GM18868 (cell line): Measurements from ENCODE around the gene SLC7A8.

Experiments used
- ATAC-seq: cut with Tn5 transposase; IDR thresholded peaks from one replicate; pipeline ENCODE4 v1.9.1; 2021; ENCODE audit warnings: mild to moderate bottlenecking, moderate library complexity; ENCODE audit not compliant: unreplicated experiment

SLC7A8 gene

DNA sequence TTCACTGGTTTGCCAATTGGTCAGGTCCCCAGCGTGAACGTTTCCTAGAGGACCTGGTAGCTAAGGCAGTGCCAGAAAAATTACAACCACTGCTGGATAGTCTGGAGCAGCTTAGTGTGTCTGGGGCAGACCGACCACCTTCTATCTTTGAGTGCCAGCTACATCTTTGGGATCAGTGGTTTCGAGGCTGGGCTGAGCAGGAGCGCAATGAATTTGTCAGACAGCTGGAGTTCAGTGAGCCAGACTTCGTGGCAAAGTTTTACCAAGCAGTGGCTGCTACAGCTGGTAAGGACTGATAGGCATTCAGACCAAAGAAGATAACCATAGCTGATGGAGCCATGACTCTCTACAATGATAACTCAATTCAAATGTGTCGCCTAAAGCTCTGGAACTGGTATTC lies 85.7 kb downstream of the SLC7A8 start:
- no peak for ATAC-seq

- peak; percentile 88 for ATAC-seq
Observed at GRCh38 chr14:23095196-23096108, 88.0 kb downstream of the SLC7A8 start, which contains the start of gene C14orf119. C14orf119 (plus strand) TSS chr14:23095505; CDS start chr14:23097659, 2,154 bp downstream.

DNA sequence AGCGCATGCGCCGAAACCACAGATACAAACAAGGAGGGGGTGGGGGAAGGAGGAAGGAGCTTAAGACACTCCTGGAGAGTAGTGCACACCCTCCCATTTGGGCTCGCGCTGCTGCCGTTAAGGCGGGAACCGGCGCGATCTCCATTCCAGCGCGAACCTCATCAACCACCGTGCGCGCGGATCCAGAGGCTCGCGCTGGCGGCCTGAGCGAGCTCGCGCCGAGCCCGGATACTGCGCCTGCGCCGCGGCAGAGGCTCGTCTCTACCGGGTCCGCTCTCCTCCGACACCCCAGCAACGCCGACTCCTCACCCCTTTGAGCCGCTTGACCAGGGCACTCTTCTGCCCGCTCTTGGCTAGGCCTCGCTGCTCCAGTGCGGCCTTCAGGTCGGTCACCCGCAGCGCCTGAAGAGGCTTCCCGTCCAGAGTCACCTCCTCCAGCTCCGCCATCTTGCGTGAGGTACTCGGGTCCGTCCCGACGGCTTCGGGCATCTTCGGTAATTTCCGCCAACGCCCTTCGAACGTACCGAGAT lies 88.7 kb downstream of the SLC7A8 start, which contains the start of gene ACIN1:
ACIN1 (minus strand) TSS at position 471 of the 530 bp plus-strand sequence; CDS start at position 447, 24 bp downstream.
- ATAC-seq: peak; percentile 24

- peak; percentile 39 for ATAC-seq
Observed at GRCh38 chr14:23093991-23094665, 89.3 kb downstream of the SLC7A8 start.

- ATAC-seq: no peak
Observed at GRCh38 chr14:23093526-23093925, 89.9 kb downstream of the SLC7A8 start.

GRCh38 chr14:23093104-23093503 lies 90.4 kb downstream of the SLC7A8 start:
- no peak for ATAC-seq

- ATAC-seq: no peak
Observed at GRCh38 chr14:23091294-23092225, 91.9 kb downstream of the SLC7A8 start.

- no peak for ATAC-seq
Observed at GRCh38 chr14:23090254-23090636, 93.2 kb downstream of the SLC7A8 start.

- no peak for ATAC-seq
Observed at GRCh38 chr14:23089498-23090253, 93.8 kb downstream of the SLC7A8 start.

GRCh38 chr14:23086565-23086964 lies 96.9 kb downstream of the SLC7A8 start:
- ATAC-seq: no peak

DNA sequence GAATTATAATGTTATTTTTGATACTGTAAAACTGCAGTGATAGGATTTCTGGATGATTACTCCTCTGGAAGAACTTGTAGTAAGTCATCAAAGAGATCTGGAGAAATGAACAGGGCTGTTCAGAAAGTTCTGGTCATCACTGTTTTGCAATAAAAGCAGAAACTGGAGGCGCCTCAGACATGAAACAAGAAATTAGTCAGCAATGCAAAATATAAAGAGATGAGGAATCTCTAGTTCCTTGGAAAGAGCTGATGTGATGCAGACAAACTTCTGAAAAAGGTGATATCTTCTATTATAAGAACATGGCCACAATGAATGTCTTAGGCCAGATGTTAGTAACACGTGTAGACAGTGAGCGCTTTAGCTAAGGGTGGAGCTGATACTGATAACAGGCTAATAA lies 98.0 kb downstream of the SLC7A8 start:
- ATAC-seq: no peak

DNA sequence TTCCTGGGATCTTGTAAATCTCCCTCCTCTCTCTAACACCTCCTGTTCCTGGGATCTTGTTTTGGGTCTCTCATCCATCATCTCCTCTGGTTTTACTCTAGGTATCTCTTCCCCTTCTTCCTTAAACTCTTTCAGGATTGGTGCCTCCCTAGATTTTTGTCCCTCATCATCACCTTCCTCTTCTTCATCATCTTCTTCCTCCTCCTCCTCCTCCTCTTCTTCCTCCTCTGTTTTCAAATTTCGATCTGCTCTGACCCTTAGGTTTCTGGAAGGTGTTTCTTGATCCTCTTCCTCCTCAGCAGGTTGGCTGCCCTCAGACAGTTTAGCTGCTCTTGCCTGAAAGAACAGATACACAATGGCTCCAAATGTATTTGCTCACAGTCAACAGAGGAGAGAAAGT lies 103.0 kb downstream of the SLC7A8 start:
- no peak for ATAC-seq

DNA sequence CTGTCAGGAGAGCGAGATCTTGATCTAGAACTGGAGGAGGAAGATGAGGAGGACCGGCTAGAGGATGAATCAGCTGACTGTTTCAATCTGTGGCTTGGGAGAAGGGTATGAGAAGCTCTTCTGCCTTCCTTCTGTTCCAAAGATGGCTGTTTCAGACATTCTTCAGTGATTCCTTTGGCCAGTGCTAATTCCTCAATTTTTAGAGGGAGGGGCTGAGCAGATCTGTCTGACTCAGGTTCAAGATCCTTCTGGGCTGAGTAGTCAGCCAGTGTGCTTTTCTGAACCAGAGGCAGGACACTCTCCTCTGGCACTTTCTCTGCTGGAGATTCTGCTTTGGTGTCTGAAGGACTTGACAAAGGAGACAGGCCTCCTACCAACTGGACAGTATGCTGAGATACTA lies 103.7 kb downstream of the SLC7A8 start:
- ATAC-seq: no peak

- no peak for ATAC-seq
Observed at GRCh38 chr14:23078692-23079116, 104.8 kb downstream of the SLC7A8 start.

DNA sequence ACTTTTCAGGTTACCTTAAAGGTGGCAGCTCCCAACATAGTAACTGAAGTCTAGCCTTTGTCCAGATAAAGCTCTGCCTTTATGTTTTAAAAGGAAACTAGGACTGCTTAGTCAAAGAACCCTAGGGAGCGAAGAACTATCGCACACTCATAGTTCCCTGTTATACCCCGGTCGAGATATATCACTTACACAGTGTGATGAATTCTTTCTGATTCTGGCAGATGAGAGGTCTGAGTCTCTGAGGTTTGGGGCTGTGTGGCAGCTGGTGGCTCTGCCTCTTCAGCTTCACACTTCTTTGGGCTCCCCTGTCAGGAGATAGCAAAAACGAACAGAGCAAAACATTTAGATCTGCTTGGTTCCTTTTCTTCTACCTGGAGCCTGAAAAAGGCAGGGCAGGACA lies 105.5 kb downstream of the SLC7A8 start:
- no peak for ATAC-seq

DNA sequence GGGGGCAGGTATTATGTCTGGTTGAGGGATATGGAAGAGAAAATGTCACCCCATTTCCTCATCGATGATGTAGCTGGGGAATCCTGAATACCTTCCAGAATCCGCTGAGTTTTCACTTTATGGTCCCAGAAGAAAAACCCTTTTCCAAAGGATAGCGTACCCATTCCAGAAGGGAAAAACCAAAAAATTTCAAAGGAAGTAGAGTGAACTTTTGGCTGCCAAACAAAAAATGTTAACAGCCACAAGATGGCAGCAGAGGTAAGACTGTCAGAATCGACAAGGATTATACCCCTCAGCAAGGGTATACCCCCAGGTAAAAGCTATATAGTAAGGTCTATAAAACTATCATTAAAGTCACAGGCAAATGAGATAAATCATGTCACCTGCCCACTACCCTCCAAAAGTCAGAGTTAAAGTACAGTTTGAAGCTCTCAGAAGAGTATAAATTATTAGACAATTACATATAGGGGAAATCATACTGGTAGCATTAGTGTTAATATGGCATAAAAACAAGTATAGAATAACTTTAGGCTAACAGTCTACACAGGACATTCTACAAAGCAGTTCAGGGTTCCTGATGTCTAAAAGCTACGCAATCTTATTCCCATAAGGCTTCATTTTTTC lies 106.6 kb downstream of the SLC7A8 start:
- ATAC-seq: no peak
